ENCODE data around the gene UBXN1. TPM values are rescaled to one million over a fixed set of nuclear protein-coding genes. Genes with fewer than 3 reads are reported as not detected.

UBXN1 gene
- total RNA-seq, 1 donor, result 70.7 TPM

GRCh38 chr11:62666259-62666926 is 12.5 kb downstream of the UBXN1 start:
- no peak for DNase-seq (ENCODE audit: low read depth)
- peak overlapping the region; percentile 97 for H3K4me3 ChIP-seq (ENCODE audit: low read depth, low read length)
- no peak for TF ChIP-seq CTCF (IDR thresholded peaks at IDR 0.05; ENCODE audit: insufficient read depth, low read length)

- peak; percentile 74 for DNase-seq (ENCODE audit: low read depth)
- H3K4me3 ChIP-seq (ENCODE audit: low read depth, low read length), result peak overlapping the region; percentile 97
- no peak for TF ChIP-seq CTCF (IDR thresholded peaks at IDR 0.05; ENCODE audit: insufficient read depth, low read length)
These were observed 13.1 kb downstream of the UBXN1 start for GRCh38 chr11:62665599-62666258.

- DNase-seq (ENCODE audit: low read depth), result peak; percentile 94
- no peak for TF ChIP-seq CTCF (IDR thresholded peaks at IDR 0.05; ENCODE audit: insufficient read depth, low read length)
- peak within 1 kb of the TSS; percentile 97 for H3K4me3 ChIP-seq (ENCODE audit: low read depth, low read length)
These were observed 13.7 kb downstream of the UBXN1 start, which contains the start of the genes C11orf98 and CSKMT for GRCh38 chr11:62665075-62665598. Gene C11orf98 (minus strand): TSS chr11:62665210. CDS start chr11:62665169, 41 bp downstream. Gene CSKMT (plus strand): TSS chr11:62665312. CDS start chr11:62665880, 568 bp downstream.

- H3K4me3 ChIP-seq (ENCODE audit: low read depth, low read length), result peak overlapping the region; percentile 97
- TF ChIP-seq CTCF (IDR thresholded peaks at IDR 0.05; ENCODE audit: insufficient read depth, low read length), result no peak
- DNase-seq (ENCODE audit: low read depth), result peak; percentile 49
These were observed 14.3 kb downstream of the UBXN1 start for GRCh38 chr11:62664405-62665074.

GRCh38 chr11:62656796-62657429 is 22.0 kb downstream of the UBXN1 start:
- H3K4me3 ChIP-seq (ENCODE audit: low read depth, low read length), result no peak overlapping the region
- no peak for DNase-seq (ENCODE audit: low read depth)
- no peak for TF ChIP-seq CTCF (IDR thresholded peaks at IDR 0.05; ENCODE audit: insufficient read depth, low read length)

- no peak for DNase-seq (ENCODE audit: low read depth)
- TF ChIP-seq CTCF (IDR thresholded peaks at IDR 0.05; ENCODE audit: insufficient read depth, low read length), result no peak
These were observed 24.6 kb downstream of the UBXN1 start for GRCh38 chr11:62654297-62654696.

More at GRCh38 chr11:62654297-62654696, 24.6 kb downstream of the UBXN1 start:
- H3K4me3 ChIP-seq (ENCODE audit: low read depth, low read length), result no peak overlapping the region
